Measurements from ENCODE around the gene ABCC3.

DNA sequence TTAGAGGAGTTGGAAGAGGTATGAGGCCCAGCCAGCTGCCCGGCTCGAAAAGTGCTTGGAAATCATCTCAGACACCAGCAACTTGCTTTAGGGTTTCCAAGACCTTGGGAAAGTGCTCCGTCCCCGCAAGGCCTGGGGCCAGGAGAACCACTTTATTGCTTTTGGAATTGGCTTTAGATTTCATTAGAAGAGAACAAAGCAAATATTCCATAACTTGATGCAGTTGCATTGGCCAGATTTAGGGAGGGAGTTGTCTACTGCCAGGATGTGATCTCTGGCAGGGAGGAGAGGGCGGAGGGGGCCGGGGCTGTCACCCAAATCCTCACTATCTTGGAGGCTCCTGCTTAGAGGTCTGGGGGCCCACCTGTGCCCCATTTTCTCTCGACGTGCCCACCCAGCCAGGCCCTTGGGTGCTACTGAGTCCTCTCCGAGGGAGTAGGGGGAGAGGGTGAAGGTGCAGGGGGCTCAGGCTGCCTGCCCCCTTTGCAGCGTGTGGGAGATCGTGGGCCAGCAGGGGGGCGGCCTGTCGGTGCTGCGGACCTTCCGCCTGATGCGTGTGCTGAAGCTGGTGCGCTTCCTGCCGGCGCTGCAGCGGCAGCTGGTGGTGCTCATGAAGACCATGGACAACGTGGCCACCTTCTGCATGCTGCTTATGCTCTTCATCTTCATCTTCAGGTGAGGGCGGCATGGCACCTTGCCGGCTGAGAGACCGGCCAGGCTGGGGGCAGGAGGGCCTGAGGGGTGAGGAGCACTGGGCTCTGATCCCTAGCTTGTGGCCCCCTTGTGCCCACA, 43.5 kb upstream of the ABCC3 start:
- TF ChIP-seq, protein P1, sequence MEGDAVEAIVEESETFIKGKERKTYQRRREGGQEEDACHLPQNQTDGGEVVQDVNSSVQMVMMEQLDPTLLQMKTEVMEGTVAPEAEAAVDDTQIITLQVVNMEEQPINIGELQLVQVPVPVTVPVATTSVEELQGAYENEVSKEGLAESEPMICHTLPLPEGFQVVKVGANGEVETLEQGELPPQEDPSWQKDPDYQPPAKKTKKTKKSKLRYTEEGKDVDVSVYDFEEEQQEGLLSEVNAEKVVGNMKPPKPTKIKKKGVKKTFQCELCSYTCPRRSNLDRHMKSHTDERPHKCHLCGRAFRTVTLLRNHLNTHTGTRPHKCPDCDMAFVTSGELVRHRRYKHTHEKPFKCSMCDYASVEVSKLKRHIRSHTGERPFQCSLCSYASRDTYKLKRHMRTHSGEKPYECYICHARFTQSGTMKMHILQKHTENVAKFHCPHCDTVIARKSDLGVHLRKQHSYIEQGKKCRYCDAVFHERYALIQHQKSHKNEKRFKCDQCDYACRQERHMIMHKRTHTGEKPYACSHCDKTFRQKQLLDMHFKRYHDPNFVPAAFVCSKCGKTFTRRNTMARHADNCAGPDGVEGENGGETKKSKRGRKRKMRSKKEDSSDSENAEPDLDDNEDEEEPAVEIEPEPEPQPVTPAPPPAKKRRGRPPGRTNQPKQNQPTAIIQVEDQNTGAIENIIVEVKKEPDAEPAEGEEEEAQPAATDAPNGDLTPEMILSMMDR (IDR thresholded peaks at IDR 0.05; ENCODE audit: insufficient read depth, low read length) = no peak
- no peak for TF ChIP-seq POLR2AphosphoS5 (IDR thresholded peaks at IDR 0.05; ENCODE audit: low read depth)

Data from HL-60 (cell line).